GM12878 (cell line): ENCODE data around the gene STAB2.

Source experiments
- BHLHE40 ChIP-seq, 2 experiments: fragments of 450-650 bp in 1 of 2; IDR thresholded peaks; 2 replicates each; pipeline ENCODE4 v1.6.1; 2011 to 2017; ENCODE audit warnings: low read depth in 2 of 2, borderline replicate concordance in 1 of 2, improper control_type of control experiment in 1 of 2, low read length in 1 of 2, mild to moderate bottlenecking in 1 of 2
- CTCF ChIP-seq, 3 experiments: IDR thresholded peaks in 2 of 3; conservative IDR thresholded peaks in 1 of 3; 2 replicates each; pipeline ENCODE4 v1.5.1; 2011; ENCODE audit warnings: low read depth in 3 of 3, low read length in 3 of 3, mild to moderate bottlenecking in 3 of 3, control low read depth in 2 of 3, moderate library complexity in 2 of 3, inconsistent platforms in 1 of 3, mixed read lengths in 1 of 3; ENCODE audit not compliant: control insufficient read depth in 2 of 3, insufficient read depth in 1 of 3; ENCODE audit errors: extremely low read depth in 1 of 3
- EP300 ChIP-seq, 2 experiments: fragments of 150-350 bp in 1 of 2; IDR thresholded peaks; 2 replicates each; pipeline ENCODE4 v1.6.1; 2011 to 2012; ENCODE audit warnings: low read depth in 2 of 2, low read length in 2 of 2, borderline replicate concordance in 1 of 2, improper control_type of control experiment in 1 of 2, inconsistent platforms in 1 of 2; ENCODE audit not compliant: control insufficient read depth in 1 of 2
- HDAC6 ChIP-seq: fragments of 200-600 bp; sonication (generic); IDR thresholded peaks from one replicate; pipeline ENCODE4 v1.8.0; 2017; ENCODE audit warnings: antibody characterized with exemption; ENCODE audit not compliant: unreplicated experiment
- POLR2A ChIP-seq: IDR thresholded peaks from 2 replicates; pipeline ENCODE4 v1.6.1; 2011; ENCODE audit warnings: low read depth, mild to moderate bottlenecking, low read length
- POLR2AphosphoS5 ChIP-seq: IDR thresholded peaks from 2 replicates; pipeline ENCODE4 v1.6.1; 2011; ENCODE audit warnings: mild to moderate bottlenecking, low read length, inconsistent platforms
- SMC3 ChIP-seq: IDR thresholded peaks from 2 replicates; pipeline ENCODE4 v1.6.1; 2011; ENCODE audit warnings: low read length, improper control_type of control experiment, borderline replicate concordance
- SREBF2 ChIP-seq: IDR thresholded peaks from 2 replicates; pipeline ENCODE4 v1.6.1; 2012; ENCODE audit warnings: mild to moderate bottlenecking, low read length
- TAF1 ChIP-seq: IDR thresholded peaks from 2 replicates; pipeline ENCODE4 v1.6.1; 2011; ENCODE audit warnings: mild to moderate bottlenecking, low read depth, low read length, borderline replicate concordance
- TBL1XR1 ChIP-seq: IDR thresholded peaks from 2 replicates; pipeline ENCODE4 v1.6.1; 2012; ENCODE audit warnings: low read depth, low read length, improper control_type of control experiment
- TCF12 ChIP-seq: IDR thresholded peaks from 2 replicates; pipeline ENCODE4 v1.6.1; 2011; ENCODE audit warnings: low read depth, mild to moderate bottlenecking, low read length
- ZBTB33 ChIP-seq: fragments of 450-650 bp; IDR thresholded peaks from 2 replicates; pipeline ENCODE4 v1.6.1; 2017; ENCODE audit warnings: mild to moderate bottlenecking
- ZNF592 ChIP-seq: fragments of 450-650 bp; IDR thresholded peaks from 2 replicates; pipeline ENCODE4 v1.6.1; 2017; ENCODE audit warnings: mild to moderate bottlenecking, moderate library complexity

- TF ChIP-seq POLR2AphosphoS5 (no peak), EP300 (IDR thresholded peaks at IDR 0.05; ENCODE audit: borderline replicate concordance in 1 of 2, control insufficient read depth in 1 of 2, low read depth in 2 of 2, low read length in 2 of 2) (no peak), TAF1 (no peak), SMC3 (no peak), TBL1XR1 (no peak), CTCF (IDR thresholded peaks at IDR 0.05 in 2 of 3, conservative IDR thresholded peaks at IDR 0.05 in 1 of 3; ENCODE audit: control insufficient read depth in 2 of 3, extremely low read depth in 1 of 3, insufficient read depth in 1 of 3, low read depth in 3 of 3, low read length in 3 of 3) (no peak), ZBTB33 (no peak), TCF12 (no peak), BHLHE40 (IDR thresholded peaks at IDR 0.05; ENCODE audit: borderline replicate concordance in 1 of 2, low read depth in 2 of 2, low read length in 1 of 2) (no peak), ZNF592 (no peak), HDAC6 (no peak), POLR2A (no peak), SREBF2 (no peak)
Observed at GRCh38 chr12:103578926-103579325, 8.1 kb upstream of the STAB2 start.
